Glutamatergic neuron (in vitro differentiated cells): Measurements from ENCODE around the gene AHNAK2. TPM values are rescaled to one million over a fixed set of nuclear protein-coding genes. Genes with fewer than 3 reads are reported as not detected.
"Not testable (repeated sequence)": the region's sequence is repeated elsewhere in the genome, so short reads cannot be mapped to it uniquely, and the experiment has no call there.

Experiments used
- DNase-seq: peaks from one replicate; pipeline ENCODE4 v3.0.0; 2022
- H3K27ac Mint-ChIP-seq: one replicate; pipeline ENCODE4 v1.8.0; 2020; ENCODE audit warnings: mild to moderate bottlenecking, mixed read lengths, inconsistent platforms; ENCODE audit not compliant: unreplicated experiment
- H3K27me3 Mint-ChIP-seq: one replicate; pipeline ENCODE4 v1.8.0; 2020; ENCODE audit warnings: mild to moderate bottlenecking, moderate library complexity, mixed read lengths, inconsistent platforms; ENCODE audit not compliant: unreplicated experiment
- H3K36me3 Mint-ChIP-seq: one replicate; pipeline ENCODE4 v1.8.0; 2020; ENCODE audit warnings: mild to moderate bottlenecking, mixed read lengths, inconsistent platforms; ENCODE audit not compliant: unreplicated experiment
- H3K4me1 Mint-ChIP-seq: one replicate; pipeline ENCODE4 v1.8.0; 2020; ENCODE audit warnings: mild to moderate bottlenecking, low read depth, mixed read lengths, inconsistent platforms; ENCODE audit not compliant: unreplicated experiment
- H3K4me3 Mint-ChIP-seq: one replicate; pipeline ENCODE4 v1.8.0; 2020; ENCODE audit warnings: mild to moderate bottlenecking, mixed read lengths, inconsistent platforms; ENCODE audit not compliant: unreplicated experiment
- H3K9me3 Mint-ChIP-seq: one replicate; pipeline ENCODE4 v1.8.0; 2020; ENCODE audit warnings: mild to moderate bottlenecking, moderate library complexity, mixed read lengths, inconsistent platforms; ENCODE audit not compliant: unreplicated experiment
- CTCF ChIP-seq: fragments of 200-600 bp; sonication (generic); IDR thresholded peaks from one replicate; pipeline ENCODE4 v1.5.0; 2021; ENCODE audit not compliant: partially characterized antibody, unreplicated experiment
- total RNA-seq: library from RNA; stranded (reverse); fragmentation: NEBNext Ultra II Directional; extraction: Animal tissue kit (Norgen Biotek cat#: 25700); gene quantifications from one replicate; pipeline ENCODE4 v1.2.1, GENCODE V29; 2021; ENCODE audit not compliant: unreplicated experiment

The AHNAK2 gene
- total RNA-seq, 1 donor from 2014 or later, result 44.8 TPM

GRCh38 chr14:104943216-104944015 lies 34.8 kb downstream of the AHNAK2 start:
- not testable (repeated sequence) for H3K27me3 Mint-ChIP-seq, H3K4me1 Mint-ChIP-seq, H3K27ac Mint-ChIP-seq, H3K9me3 Mint-ChIP-seq, H3K36me3 Mint-ChIP-seq, H3K4me3 Mint-ChIP-seq
- peak; percentile 5 for DNase-seq

GRCh38 chr14:104942586-104942985 lies 35.6 kb downstream of the AHNAK2 start:
- H3K4me3 Mint-ChIP-seq, result no peak overlapping the region
- peak; percentile 3 for DNase-seq
- H3K9me3 Mint-ChIP-seq, result peaks cover 16% of the 10 kb centered on the region
- TF ChIP-seq CTCF, result no peak
- no peak overlapping the region for H3K27ac Mint-ChIP-seq
- peaks cover 7% of the 10 kb centered on the region for H3K27me3 Mint-ChIP-seq
- H3K36me3 Mint-ChIP-seq, result peaks cover 18% of the 10 kb centered on the region
- H3K4me1 Mint-ChIP-seq, result no peaks in the 10 kb centered on the region

GRCh38 chr14:104941508-104942365 lies 36.4 kb downstream of the AHNAK2 start:
- peak; percentile 2 for DNase-seq
- H3K36me3 Mint-ChIP-seq, result peaks cover 23% of the 10 kb centered on the region
- no peak for TF ChIP-seq CTCF
- H3K27ac Mint-ChIP-seq, result no peak overlapping the region
- H3K27me3 Mint-ChIP-seq, result peaks cover 7% of the 10 kb centered on the region
- peaks cover 16% of the 10 kb centered on the region for H3K9me3 Mint-ChIP-seq
- no peaks in the 10 kb centered on the region for H3K4me1 Mint-ChIP-seq
- H3K4me3 Mint-ChIP-seq, result no peak overlapping the region

- Mint-ChIP-seq H3K27me3 (peaks cover 7% of the 10 kb centered on the region), H3K4me3 (no peak overlapping the region), H3K4me1 (no peaks in the 10 kb centered on the region), H3K36me3 (peaks cover 23% of the 10 kb centered on the region), H3K27ac (no peak overlapping the region), H3K9me3 (peaks cover 16% of the 10 kb centered on the region)
- peak; percentile 2 for DNase-seq
- no peak for TF ChIP-seq CTCF
Observed at GRCh38 chr14:104940526-104941150, 37.5 kb downstream of the AHNAK2 start.

- Mint-ChIP-seq H3K9me3 (peaks cover 16% of the 10 kb centered on the region), H3K27me3 (peaks cover 7% of the 10 kb centered on the region), H3K36me3 (peaks cover 23% of the 10 kb centered on the region), H3K27ac (no peak overlapping the region), H3K4me1 (no peaks in the 10 kb centered on the region), H3K4me3 (no peak overlapping the region)
- DNase-seq, result peak; percentile 4
- no peak for TF ChIP-seq CTCF
Observed at GRCh38 chr14:104939666-104940410, 38.3 kb downstream of the AHNAK2 start.
